GM21515 (cell line): ENCODE measurements around the gene UNKL.

ENCODE experiments used
- ATAC-seq: cut with Tn5 transposase; IDR thresholded peaks from one replicate; pipeline ENCODE4 v1.9.1; 2021; ENCODE audit not compliant: unreplicated experiment

UNKL gene

DNA sequence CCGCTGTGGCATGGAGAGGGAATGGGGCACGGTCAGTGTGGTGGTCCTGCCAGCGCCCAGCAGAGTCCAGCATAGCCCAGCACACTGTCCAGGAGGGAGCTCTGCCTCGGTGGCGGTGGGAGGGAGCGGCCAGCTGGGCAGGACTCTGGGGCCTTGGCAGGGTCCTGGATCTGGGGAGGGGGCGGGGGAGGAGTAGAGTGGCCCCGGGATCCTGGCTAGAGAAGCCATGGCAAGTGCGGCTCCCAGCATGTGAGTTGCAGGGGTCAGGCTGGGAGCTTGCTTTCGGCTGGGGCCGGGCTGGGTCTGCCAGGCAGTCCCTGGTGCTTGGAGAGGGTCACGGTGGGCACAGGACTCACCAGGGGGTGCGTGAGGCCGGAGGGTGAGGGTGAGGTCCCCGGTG lies 58.9 kb downstream of the UNKL start:
- no peak for ATAC-seq

DNA sequence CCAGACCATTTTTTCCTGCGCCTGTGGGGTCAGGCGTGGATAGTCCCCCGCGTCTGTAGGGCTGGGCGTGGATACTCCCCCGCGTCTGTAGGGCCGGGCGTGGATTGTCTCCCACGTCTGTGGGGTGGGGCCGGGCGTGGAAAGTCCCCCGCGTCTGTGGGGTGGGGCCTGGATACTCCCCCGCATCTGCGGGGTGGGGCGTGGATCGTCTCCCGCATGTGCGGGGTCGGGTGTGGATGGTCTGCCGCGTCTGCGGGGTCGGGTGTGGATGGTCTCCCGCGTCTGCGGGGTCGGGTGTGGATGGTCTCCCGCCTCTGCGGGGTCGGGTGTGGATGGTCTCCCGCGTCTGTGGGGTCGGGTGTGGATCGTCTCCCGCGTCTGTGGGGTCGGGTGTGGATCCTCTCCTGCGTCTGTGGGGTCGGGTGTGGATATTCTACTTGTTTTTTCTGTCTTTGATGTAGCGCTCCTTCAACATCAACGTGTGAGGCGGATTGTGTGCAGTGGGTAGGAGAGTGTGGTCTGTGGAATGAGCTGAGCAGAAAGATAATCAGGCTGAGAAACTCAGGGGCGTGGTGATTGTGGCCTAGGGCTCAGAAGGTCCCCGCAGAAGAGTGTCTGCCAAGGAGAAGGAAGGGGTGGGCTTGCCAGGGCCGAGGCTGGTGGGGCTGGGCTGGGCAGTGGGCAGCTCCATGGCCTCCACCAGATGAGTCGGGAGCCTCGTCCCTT lies 59.5 kb downstream of the UNKL start:
- ATAC-seq, result no peak

DNA sequence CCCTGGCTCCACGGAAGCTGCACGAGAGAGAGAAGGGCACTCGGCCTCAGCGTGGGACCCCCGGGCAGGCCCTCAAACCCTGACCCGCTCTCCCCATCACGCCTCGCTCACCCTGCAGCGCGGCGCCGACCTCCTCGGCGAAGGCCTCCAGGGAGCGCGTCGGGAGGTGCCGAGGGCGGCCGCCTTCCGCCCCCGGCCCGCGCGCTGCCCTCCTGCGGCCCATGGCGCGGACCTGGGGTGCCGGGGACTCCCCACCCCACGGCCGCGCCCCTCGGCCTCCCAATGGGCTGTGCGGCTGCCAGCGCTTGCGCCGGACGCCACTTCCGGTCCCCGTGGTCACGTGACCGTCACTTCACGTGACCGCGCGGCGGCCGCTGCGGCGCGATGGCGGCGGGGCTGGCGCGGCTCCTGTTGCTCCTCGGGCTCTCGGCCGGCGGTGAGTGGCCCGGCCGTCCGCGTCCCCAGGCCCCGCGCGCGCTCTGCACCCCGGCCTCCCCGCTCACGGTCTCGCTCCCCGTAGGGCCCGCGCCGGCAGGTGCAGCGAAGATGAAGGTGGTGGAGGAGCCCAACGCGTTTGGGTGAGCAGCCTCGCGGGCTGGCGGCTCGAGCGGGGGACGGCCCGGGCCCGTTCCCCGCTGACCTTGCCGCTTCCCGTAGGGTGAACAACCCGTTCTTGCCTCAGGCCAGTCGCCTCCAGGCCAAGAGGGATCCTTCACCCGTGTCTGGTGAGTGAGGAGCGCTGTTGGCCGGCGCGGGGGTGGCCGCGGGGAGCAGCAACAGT lies 62.7 kb downstream of the UNKL start, which contains the start of the genes GNPTG and TSR3:
TSS of gene GNPTG (plus strand) at position 350 of the 781 bp plus-strand sequence. CDS start at position 385, 35 bp downstream.
TSS of gene TSR3 (minus strand) at position 297 of the 781 bp plus-strand sequence. CDS start at position 223, 74 bp downstream.
- ATAC-seq, result peak; percentile 53

DNA sequence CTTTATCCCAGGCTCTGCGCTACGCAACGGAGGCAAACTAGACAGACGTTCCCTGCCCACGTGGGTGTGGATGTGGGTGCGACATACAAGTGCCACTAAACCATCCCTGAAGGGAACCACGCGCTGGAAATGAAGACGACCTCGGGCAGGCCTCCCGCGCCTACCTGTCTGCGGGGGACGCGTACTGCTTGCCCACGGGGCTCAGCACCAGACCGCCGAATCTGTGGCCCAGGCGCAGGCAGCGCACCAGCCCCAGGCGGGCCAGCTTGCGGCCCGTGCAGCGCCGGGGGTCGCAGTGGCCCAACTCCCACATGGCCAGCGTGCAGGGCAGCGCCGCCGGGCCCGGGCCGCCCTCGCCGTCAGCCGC lies 63.3 kb downstream of the UNKL start:
- ATAC-seq, result peak; percentile 10

DNA sequence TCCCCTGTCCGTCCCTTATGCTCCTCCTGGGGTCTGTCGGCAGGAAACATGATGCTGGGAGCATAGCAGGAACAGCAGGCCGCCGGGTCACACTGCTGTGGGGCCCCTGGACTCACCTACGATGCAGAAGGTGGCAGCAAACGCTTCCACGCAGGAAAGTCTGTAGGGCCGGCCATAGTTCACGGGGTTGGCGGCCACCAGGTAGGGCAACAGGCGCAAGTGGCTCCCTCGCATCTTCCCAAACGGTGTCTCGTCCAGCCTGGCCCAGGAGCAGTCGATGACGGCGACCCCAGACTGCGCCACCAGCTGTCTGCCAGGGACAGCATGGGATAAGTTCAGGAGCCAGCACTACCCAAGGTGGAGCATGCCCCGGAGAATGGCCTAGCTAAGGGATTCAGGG lies 63.8 kb downstream of the UNKL start:
- ATAC-seq, result no peak

DNA sequence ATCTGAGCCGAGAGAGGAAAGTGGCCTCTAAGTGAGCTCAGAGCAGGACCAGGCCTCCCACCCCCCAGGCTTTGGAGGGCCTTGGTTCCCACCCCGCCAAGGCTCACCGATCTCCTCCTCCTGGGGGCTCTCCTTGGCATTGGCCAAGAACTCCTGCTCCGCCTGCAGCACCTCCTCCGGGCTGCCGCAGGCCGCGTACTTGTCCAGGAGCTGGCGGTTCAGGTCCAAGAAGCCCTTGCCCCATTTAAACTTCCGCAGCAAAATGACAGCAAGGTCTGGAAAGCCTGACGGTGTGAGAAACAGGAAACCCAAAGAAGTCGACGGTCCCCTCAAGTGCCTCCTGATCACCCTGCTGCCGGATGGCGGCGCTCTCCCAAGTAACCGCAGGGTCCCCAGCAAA lies 64.6 kb downstream of the UNKL start:
- no peak for ATAC-seq

DNA sequence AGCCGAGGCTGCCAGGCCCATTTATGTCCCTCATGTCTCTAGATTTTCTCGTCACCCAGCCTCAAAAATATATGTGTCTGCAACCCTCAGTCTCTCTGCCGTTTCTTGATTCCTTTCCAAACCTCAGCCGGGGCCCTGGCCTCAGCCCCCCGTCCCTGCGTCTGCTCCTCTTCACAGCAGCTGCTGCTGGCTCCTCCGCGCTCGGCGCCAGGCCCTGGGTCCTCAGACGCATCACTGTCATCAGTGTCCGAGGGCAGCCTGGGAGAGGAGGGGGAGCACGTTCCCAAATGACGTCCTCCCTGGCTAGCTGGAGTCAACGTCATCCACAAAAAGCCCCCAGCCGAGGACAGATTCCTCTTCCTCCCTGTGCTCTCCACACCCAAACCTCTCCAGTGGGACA lies 65.2 kb downstream of the UNKL start:
- no peak for ATAC-seq

DNA sequence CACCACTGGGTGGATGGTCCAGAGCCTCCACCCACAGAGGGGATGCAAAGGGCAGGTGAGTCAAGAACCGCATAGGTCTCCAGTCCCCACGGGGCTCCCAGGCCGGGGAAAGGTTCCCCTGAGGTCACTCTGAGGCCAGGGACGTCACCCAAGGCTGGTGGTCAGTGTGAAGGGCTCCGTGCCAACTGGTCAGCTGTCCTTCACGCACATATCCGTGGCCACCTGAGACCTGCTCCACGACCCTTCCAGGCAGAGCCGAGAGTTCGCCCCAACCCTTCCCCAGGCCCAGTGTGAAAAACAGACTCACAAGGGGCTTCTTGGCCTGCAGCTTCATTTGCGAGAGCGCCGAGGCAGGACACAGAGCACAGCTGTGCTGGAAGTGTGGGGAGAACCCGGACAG lies 65.6 kb downstream of the UNKL start:
- ATAC-seq, result no peak

DNA sequence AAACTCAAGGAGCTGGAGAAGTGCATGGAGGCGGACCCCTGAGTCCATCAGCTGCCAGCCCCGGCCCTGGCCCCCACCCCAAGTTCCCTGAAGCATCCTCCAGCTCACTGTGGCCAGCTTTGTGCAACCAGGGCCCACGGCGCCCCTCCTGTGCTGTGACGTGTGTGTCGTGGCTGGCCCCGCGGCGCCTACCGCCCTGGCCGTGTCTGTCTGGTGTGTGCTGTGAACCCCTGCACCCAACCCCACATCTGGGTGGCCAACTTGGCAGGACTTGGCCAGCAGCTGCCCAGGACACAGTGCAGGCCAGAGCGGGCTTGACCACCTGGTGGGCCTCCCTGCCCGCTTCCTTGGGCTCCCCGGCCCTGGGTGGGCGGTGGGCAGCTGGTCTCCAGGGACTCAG lies 66.1 kb downstream of the UNKL start:
- no peak for ATAC-seq

DNA sequence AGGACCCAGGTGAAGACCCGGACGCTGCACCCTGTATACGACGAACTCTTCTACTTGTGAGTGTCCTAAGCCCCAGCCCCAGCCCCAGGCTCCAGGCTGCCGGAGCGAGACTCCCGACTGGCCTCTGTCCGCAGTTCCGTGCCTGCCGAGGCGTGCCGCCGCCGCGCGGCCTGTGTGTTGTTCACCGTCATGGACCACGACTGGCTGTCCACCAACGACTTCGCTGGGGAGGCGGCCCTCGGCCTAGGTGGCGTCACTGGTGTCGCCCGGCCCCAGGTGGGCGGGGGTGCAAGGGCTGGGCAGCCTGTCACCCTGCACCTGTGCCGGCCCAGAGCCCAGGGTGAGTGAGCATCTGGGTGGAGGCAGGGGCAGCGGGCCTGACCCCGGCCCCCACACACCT lies 66.5 kb downstream of the UNKL start:
- no peak for ATAC-seq

DNA sequence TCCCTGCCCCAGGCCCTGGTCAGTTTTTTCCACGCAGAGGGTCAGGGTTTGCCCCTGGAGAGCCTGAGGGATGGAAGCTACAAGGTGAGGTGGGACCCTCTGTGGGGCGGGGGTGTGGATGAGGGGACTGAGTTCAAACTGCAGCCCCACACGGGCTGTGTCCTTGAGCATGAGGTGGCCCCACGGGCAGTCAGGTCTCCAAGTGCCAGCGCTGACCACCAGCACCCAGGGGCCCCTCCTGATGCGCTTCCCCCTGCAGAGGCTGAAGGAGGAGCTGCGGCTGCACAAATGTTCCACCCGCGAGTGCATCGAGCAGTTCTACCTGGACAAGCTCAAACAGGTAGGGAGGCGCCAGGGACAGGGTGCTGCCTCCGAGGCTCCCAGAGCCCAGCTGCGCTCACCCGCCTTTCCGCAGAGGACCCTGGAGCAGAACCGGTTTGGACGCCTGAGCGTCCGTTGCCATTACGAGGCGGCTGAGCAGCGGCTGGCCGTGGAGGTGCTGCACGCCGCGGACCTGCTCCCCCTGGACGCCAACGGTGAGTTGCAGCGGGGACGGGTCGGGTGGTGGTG lies 67.1 kb downstream of the UNKL start:
- ATAC-seq, result no peak

DNA sequence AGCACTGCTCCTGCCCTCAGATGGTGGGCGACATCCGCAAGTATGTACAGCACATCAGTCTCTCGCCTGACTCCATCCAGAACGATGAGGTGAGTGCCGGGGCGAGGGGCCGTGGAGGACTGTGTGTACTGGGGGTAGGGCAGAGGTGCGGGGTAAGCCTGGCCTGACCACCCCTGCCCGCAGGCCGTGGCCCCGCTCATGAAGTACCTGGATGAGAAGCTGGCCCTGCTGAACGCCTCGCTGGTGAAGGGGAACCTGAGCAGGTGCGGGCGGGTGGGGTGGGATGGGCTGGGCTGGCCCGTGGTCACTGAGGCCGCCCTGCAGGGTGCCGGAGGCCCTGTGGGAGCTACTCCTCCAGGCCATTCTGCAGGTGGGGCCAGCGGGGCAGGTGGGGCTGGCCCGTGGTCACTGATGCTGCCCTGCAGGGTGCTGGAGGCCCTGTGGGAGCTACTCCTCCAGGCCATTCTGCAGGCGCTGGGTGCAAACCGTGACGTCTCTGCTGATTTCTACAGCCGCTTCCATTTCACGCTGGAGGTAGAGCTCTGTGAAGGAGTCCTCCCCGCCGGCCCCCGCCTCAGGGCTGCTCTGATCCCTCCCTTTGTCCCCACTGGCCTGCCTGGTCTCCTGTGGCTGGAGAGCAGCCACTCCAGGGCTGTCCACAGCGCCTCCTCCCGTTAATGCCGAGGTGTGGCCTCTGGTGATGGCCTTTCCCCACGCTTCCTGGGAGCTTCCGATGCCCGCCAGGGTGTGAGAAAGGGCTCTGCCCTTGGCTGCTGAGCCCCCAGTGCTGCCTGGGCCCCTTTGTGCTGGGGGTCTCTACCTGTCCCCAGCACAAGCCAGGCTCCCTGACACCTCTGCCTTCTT lies 67.8 kb downstream of the UNKL start:
- ATAC-seq, result no peak

DNA sequence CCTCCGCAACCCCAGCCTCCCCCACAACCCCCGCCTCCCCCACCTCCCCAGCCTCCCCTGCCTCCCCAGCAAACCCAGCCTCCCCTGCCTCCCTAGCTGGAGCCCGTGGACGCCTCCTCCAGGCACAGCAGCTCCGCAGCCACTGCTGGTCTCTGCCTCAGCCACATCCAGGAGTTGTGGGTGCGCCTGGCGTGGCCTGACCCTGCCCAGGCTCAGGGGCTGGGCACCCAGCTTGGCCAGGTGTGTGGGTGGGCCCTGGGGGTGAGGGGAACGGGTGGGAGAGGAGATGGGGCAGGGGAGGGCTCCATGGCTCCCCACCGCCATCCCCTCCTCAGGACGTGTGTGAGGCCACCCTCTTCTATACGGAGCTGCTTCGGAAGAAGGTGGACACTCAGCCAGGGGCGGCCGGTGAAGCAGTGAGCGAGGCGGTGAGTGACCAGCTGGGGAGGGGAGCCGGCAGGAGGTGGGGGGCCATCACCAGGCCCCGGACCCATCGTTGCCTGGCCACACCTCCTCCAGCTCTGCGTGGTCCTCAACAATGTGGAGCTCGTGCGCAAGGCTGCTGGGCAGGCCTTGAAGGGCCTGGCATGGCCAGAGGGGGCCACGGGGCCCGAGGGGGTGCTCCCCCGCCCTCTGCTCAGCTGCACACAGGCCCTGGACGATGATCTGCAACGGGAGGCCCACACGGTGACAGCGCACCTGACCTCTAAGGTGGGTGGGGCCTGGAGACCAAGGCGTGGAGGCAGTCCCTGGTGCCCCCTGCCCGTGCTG lies 68.7 kb downstream of the UNKL start:
- no peak for ATAC-seq

DNA sequence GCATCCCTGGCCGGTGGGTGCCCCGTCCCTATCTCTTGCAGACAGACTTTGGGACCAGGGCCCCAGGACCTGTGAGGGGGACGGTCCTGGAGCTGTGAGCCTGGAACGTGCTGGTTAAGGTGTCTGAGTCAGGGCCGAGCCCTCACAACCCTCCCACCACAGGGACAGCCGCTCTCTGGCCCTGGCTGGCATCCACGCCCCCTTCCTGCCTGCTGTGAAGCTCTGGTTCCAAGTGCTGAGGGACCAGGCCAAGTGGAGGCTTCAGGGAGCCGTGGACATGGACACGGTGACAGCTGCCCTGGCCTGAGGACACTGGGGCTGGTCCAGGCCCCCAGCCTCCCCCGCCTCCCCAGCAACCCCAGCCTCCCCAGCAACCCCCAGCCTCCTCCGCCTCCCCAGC lies 69.4 kb downstream of the UNKL start:
- no peak for ATAC-seq

DNA sequence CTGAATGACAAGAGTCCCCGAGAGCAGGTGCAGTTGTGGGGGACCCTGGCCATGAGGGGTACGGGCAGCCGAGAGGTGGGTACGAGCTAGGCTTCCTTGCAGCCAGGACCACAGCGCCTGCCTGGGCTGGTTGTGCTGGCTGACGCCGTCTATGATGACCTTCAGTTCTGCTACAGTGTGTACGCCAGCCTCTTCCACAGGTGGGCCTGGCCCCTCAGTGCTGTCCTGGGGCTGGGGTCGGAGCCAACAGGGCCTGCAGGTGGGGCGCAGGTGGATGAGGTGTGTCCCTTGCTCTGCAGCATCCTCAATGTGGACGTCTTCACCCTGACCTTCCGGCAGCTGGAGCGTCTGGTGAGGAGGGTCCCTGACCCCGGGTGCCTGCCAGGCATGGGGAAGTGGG lies 70.0 kb downstream of the UNKL start:
- ATAC-seq, result no peak

DNA sequence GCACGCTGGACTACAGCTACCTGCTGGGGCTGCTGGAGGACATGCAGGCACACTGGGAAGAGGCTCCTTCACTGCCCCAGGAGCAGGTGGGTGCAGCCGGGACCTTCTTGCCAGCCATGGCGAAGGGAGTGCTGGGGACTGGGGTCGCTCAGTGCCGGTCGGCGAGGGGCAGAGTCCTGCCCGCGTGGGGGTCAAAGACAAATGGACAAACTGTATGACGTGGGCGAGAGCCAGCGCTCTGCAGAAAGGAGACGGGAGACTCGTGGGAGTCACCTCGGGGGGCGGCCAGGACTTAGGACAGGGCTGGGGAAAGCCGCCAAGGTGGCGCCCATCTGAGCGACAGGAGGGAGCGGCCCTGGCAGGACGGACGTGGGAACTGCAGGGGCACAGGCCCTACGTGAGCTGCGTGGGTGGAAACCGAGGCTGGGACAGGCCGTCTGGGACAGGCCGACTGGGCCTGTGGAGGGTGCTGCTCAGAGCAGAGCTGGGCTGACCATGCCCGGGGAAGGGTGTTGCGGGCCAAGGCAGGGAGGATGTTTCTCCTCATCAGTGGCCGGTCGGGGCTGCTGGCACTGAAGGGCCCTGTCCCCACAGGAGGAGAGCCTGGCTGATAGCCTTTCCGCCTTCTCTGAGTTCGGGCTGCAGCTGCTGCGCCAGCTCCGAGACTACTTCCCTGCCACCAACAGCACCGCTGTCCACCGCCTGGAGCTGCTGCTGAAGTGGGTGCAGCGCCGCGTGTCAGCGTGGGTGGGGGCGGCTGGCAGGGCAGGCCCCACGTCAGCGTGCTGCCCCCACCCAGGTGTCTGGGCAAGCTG lies 70.9 kb downstream of the UNKL start:
- no peak for ATAC-seq

DNA sequence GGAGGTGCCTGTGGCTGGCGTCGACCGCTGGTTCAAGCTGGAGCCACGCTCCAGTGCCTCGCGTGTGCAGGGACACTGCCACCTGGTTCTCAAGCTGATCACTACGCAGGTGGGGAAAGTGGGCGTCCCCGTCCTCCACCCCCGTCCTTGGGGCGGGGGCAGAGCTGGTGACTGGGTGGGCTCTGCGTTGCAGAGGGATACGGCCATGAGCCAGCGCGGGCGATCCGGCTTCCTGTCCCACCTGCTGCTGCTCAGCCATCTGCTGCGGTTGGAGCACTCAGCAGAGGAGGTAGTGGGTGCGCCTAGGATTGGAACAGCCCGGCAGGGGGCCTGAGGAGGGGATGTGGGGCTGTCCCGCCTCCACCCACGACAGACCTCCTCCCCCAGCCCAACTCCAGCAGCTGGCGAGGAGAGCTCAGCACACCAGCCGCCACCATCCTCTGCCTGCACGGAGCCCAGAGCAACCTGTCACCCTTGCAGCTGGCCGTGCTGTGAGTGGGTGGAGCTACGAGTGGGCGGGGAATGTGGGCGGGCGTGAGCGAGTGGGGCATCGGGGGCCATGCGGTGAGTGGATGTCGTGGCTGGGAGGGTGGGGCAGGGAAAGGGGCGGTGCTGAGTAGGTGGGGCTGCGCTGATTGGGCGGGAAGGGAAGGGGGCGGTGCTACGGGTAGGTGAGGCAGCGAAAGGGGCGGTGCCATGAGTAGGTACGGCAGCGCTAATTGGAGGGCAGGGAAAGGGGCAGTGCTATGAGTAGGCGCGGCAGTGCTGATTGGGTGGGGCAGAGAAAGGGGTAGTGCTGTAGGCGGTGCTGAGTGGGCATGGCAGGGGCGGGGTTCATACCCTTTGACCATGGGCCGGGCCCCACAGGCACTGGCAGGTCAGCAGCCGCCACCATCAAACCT lies 71.7 kb downstream of the UNKL start:
- ATAC-seq, result peak; percentile 74
